GM18499 (cell line): Measurements from ENCODE around the gene ZBTB17.
"Not testable (repeated sequence)": the region's sequence is repeated elsewhere in the genome, so short reads cannot be mapped to it uniquely, and the experiment has no call there.

Source experiments
- ATAC-seq: cut with Tn5 transposase; IDR thresholded peaks from one replicate; pipeline ENCODE4 v1.9.1; 2021; ENCODE audit warnings: moderate number of reproducible peaks; ENCODE audit not compliant: insufficient read depth, unreplicated experiment

Gene ZBTB17

GRCh38 chr1:15991427-15992186 is 15.7 kb upstream of the ZBTB17 start:
- no peak for ATAC-seq

GRCh38 chr1:15989776-15990175 is 13.9 kb upstream of the ZBTB17 start:
- no peak for ATAC-seq

- no peak for ATAC-seq
These were observed 13.2 kb upstream of the ZBTB17 start for GRCh38 chr1:15988856-15989736.

- no peak for ATAC-seq
These were observed 9.9 kb upstream of the ZBTB17 start for GRCh38 chr1:15985611-15986297.

- no peak for ATAC-seq
These were observed 7.4 kb upstream of the ZBTB17 start for GRCh38 chr1:15983275-15983674.

- no peak for ATAC-seq
These were observed 5.8 kb upstream of the ZBTB17 start for GRCh38 chr1:15981679-15982078.

GRCh38 chr1:15977947-15978346 is 2.0 kb upstream of the ZBTB17 start:
- not testable (repeated sequence) for ATAC-seq

- no peak for ATAC-seq
These were observed 520 bp downstream of the ZBTB17 start for GRCh38 chr1:15975358-15975804.

GRCh38 chr1:15974855-15975254 is 1.0 kb downstream of the ZBTB17 start:
- ATAC-seq = no peak

GRCh38 chr1:15973772-15974171 is 2.1 kb downstream of the ZBTB17 start:
- no peak for ATAC-seq

- no peak for ATAC-seq
These were observed 3.5 kb downstream of the ZBTB17 start for GRCh38 chr1:15972409-15972808.

GRCh38 chr1:15970911-15971310 is 5.0 kb downstream of the ZBTB17 start:
- no peak for ATAC-seq

GRCh38 chr1:15969321-15969880 is 6.5 kb downstream of the ZBTB17 start:
- no peak for ATAC-seq

- no peak for ATAC-seq
These were observed 7.7 kb downstream of the ZBTB17 start for GRCh38 chr1:15968172-15968571.

GRCh38 chr1:15966956-15967344 is 9.0 kb downstream of the ZBTB17 start:
- ATAC-seq = no peak

GRCh38 chr1:15966081-15966955 is 9.6 kb downstream of the ZBTB17 start:
- peak; percentile 55 for ATAC-seq

- no peak for ATAC-seq
These were observed 10.6 kb downstream of the ZBTB17 start for GRCh38 chr1:15965228-15965767.

- no peak for ATAC-seq
These were observed 11.8 kb downstream of the ZBTB17 start for GRCh38 chr1:15963968-15964648.
